GM12878 (cell line): ENCODE data around the gene KYAT1. TPM values are rescaled to one million over a fixed set of nuclear protein-coding genes. Genes with fewer than 3 reads are reported as not detected.
A peak's percentile ranks its signal among the peaks of the same experiment; 100 is the strongest.

Source experiments
- BCL11A ChIP-seq: IDR thresholded peaks from 2 replicates; pipeline ENCODE4 v1.6.1; 2011; ENCODE audit warnings: low read depth, low read length
- CREM ChIP-seq: IDR thresholded peaks from 2 replicates; pipeline ENCODE4 v1.6.1; 2014; ENCODE audit warnings: antibody characterized with exemption, low read depth
- DPF2 ChIP-seq: fragments of 450-650 bp; IDR thresholded peaks from 2 replicates; pipeline ENCODE4 v1.6.1; 2017; ENCODE audit warnings: mild to moderate bottlenecking
- EGR1 ChIP-seq, 2 experiments: IDR thresholded peaks; 1 replicate in 1 of 2; 2 replicates in 1 of 2; pipeline ENCODE4 v1.6.1; 2011 to 2012; ENCODE audit warnings: low read depth in 2 of 2, low read length in 2 of 2, borderline replicate concordance in 1 of 2, mild to moderate bottlenecking in 1 of 2, moderate library complexity in 1 of 2
- ELK1 ChIP-seq: IDR thresholded peaks from 2 replicates; pipeline ENCODE4 v1.6.1; 2012; ENCODE audit warnings: low read depth, low read length, improper control_type of control experiment
- KDM1A ChIP-seq: fragments of 200-600 bp; sonication (generic); IDR thresholded peaks from 2 replicates; pipeline ENCODE4 v1.6.1; 2016; ENCODE audit warnings: borderline replicate concordance
- LARP7 ChIP-seq: fragments of 450-650 bp; IDR thresholded peaks from 2 replicates; pipeline ENCODE4 v1.6.1; 2017; ENCODE audit warnings: mild to moderate bottlenecking
- MAX ChIP-seq: IDR thresholded peaks from 2 replicates; pipeline ENCODE4 v1.6.1; 2012; ENCODE audit warnings: low read depth, low read length, improper control_type of control experiment
- MTA3 ChIP-seq: IDR thresholded peaks from 2 replicates; pipeline ENCODE4 v1.6.1; 2012; ENCODE audit warnings: low read length, inconsistent platforms, borderline replicate concordance
- MYB ChIP-seq: fragments of 150-350 bp; IDR thresholded peaks from 2 replicates; pipeline ENCODE4 v1.6.1; 2014; ENCODE audit warnings: mild to moderate bottlenecking, low read depth, low read length, borderline replicate concordance
- NFYB ChIP-seq: IDR thresholded peaks from 2 replicates; pipeline ENCODE4 v1.6.1; 2011; ENCODE audit warnings: low read depth, mild to moderate bottlenecking, low read length, improper control_type of control experiment, moderate library complexity; ENCODE audit not compliant: insufficient read depth
- NR2C2 ChIP-seq: IDR thresholded peaks from 2 replicates; pipeline ENCODE4 v1.6.1; 2011; ENCODE audit warnings: borderline replicate concordance, low read depth; ENCODE audit not compliant: control insufficient read depth, insufficient read length
- NR2F1 ChIP-seq: fragments of 450-650 bp; conservative IDR thresholded peaks from 2 replicates; pipeline ENCODE4 v1.6.1; 2017; ENCODE audit warnings: mild to moderate bottlenecking
- NRF1 ChIP-seq: conservative IDR thresholded peaks from 2 replicates; pipeline ENCODE4 v1.6.1; 2011; ENCODE audit warnings: mild to moderate bottlenecking, low read depth, low read length, improper control_type of control experiment
- RB1 ChIP-seq: fragments of 450-650 bp; formaldehyde crosslinking; IDR thresholded peaks from 2 replicates; pipeline ENCODE4 v1.6.1; 2017; ENCODE audit warnings: mild to moderate bottlenecking, borderline replicate concordance
- RBBP5 ChIP-seq: fragments of 200-600 bp; sonication (generic); conservative IDR thresholded peaks from 2 replicates; pipeline ENCODE4 v1.6.1; 2016
- RCOR1 ChIP-seq: conservative IDR thresholded peaks from 2 replicates; pipeline ENCODE4 v1.6.1; 2012; ENCODE audit warnings: low read depth, low read length, improper control_type of control experiment
- REST ChIP-seq: IDR thresholded peaks from 2 replicates; pipeline ENCODE4 v1.6.1; 2012; ENCODE audit warnings: mild to moderate bottlenecking, low read depth, low read length
- SIX5 ChIP-seq: IDR thresholded peaks from 2 replicates; pipeline ENCODE4 v1.6.1; 2011; ENCODE audit warnings: mild to moderate bottlenecking, low read depth, low read length, moderate library complexity; ENCODE audit not compliant: severe bottlenecking
- SMAD5 ChIP-seq: IDR thresholded peaks from 2 replicates; pipeline ENCODE4 v1.6.1; 2016; ENCODE audit warnings: antibody characterized with exemption, low read depth
- SUZ12 ChIP-seq: fragments of 200-600 bp; sonication (generic); IDR thresholded peaks from one replicate; pipeline ENCODE4 v1.6.1; 2018; ENCODE audit warnings: antibody characterized with exemption, mild to moderate bottlenecking; ENCODE audit not compliant: unreplicated experiment
- USF2 ChIP-seq: IDR thresholded peaks from 2 replicates; pipeline ENCODE4 v1.6.1; 2011; ENCODE audit warnings: low read depth, low read length, improper control_type of control experiment, borderline replicate concordance
- ZNF24 ChIP-seq: fragments of 450-650 bp; IDR thresholded peaks from 2 replicates; pipeline ENCODE4 v1.6.1; 2017; ENCODE audit warnings: antibody characterized with exemption, mild to moderate bottlenecking
- ZNF384 ChIP-seq: IDR thresholded peaks from 2 replicates; pipeline ENCODE4 v1.6.1; 2012; ENCODE audit warnings: low read depth, mild to moderate bottlenecking, low read length, improper control_type of control experiment, borderline replicate concordance
- polyA plus RNA-seq, 11 experiments: library from polyadenylated mRNA; depleted of rRNA in 4 of 11; unstranded in 6 of 11; stranded (reverse) in 5 of 11; fragments of >200 nt; fragmentation: Nextera tagmentation in 4 of 11; fragmentation: Illumina TruSeq in 1 of 11; extraction: Ambion mirVana in 4 of 11; extraction: Trizol in 1 of 11; gene quantifications; 1 replicate in 1 of 11; 2 replicates in 10 of 11; pipeline versions ENCODE4 v1.2.1 to v1.2.3, GENCODE V29; 2011 to 2016; ENCODE audit warnings: inconsistent platforms in 2 of 11, missing spikeins in 2 of 11, low read depth in 1 of 11
- total RNA-seq, 4 experiments: library from RNA; depleted of rRNA in 3 of 4; stranded (reverse); fragments of >200 nt in 3 of 4; fragmentation: Illumina TruSeq in 1 of 4; extraction: Trizol in 1 of 4; gene quantifications; 2 replicates each; pipeline versions ENCODE4 v1.2.1 to v1.2.3, GENCODE V29; 2013 to 2021

KYAT1 gene
- total and polyA plus RNA-seq, 10 of the 15 experiments (the other 5 are each of a cell fraction or from before 2014, with no cell fraction given), result 5.8 to 15.7 (median 11.4) TPM

GRCh38 chr9:128829477-128830251, 52.1 kb downstream of the KYAT1 start, which contains the start of gene SPOUT1 (continued):
- TF ChIP-seq LARP7 (0 out of 2 replicates have a peak, but pooled peaks have one; percentile 69), DPF2 (peak; percentile 70), SMAD5 (peak; percentile 72; the same call in 1 of the 2 replicates), NR2F1 (no peak), MYB (no peak), ZNF384 (no peak), CREM (peak; percentile 54; the same call in 1 of the 2 replicates), NR2C2 (no peak), USF2 (no peak), NFYB (peak; percentile 75; the same call in 1 of the 2 replicates), SIX5 (no peak), KDM1A (no peak), REST (no peak), ZNF24 (no peak), BCL11A (no peak), ELK1 (0 out of 2 replicates have a peak, but pooled peaks have one; percentile 18), EGR1 (IDR thresholded peaks at IDR 0.05; ENCODE audit: borderline replicate concordance in 1 of 2, low read depth in 2 of 2, low read length in 2 of 2) (0 out of 3 replicates have a peak, but pooled peaks of 1 of the 2 experiments have one; percentile 18), MAX (peak; percentile 67; the same call in 1 of the 2 replicates), SUZ12 (no peak), MTA3 (no peak), RBBP5 (no peak), RCOR1 (no peak), RB1 (peak; percentile 52; the same call in 1 of the 2 replicates), NRF1 (no peak)
